HCT116 (cell line): ENCODE results near the gene ZNF331. TPM values are rescaled to one million over a fixed set of nuclear protein-coding genes. Genes with fewer than 3 reads are reported as not detected.

Source experiments
- ATAC-seq: fragments of 200-7000 bp; cut with Tn5 transposase; 2 replicates; pipeline ENCODE4 v1.9.1; 2020; ENCODE audit warnings: mild to moderate bottlenecking, moderate library complexity
- BruUV-seq: library from RNA; stranded (reverse); fragments of 400-500 nt; replicated peaks from 2 replicates; lab custom pipeline; 2021; lab: Mats Ljungman, UMichigan
- CTCF ChIA-PET: fragments of 300-600 bp; sonication (Branson Sonifier 250); formaldehyde crosslinking; loops from one replicate; lab custom pipeline; 2021; ENCODE audit warnings: antibody characterized with exemption; lab: Charles Lee
- POLR2A ChIA-PET: fragments of 300-600, 350-600 bp; sonication (Branson Sonifier 250); formaldehyde crosslinking; loops from one replicate; lab custom pipeline; 2021; ENCODE audit warnings: antibody characterized with exemption; lab: Charles Lee
- RAD21 ChIA-PET, 2 experiments: fragments of 300-600 bp; sonication (Branson Sonifier 250); formaldehyde crosslinking; loops; one replicate each; lab custom pipeline; 2023; ENCODE audit warnings: low total read pairs in 2 of 2; ENCODE audit not compliant: uncharacterized antibody in 2 of 2, unreplicated experiment in 2 of 2, low non-redundant PET in 1 of 2; lab: Charles Lee
- DNase-seq: peaks from one replicate; pipeline ENCODE4 v3.0.0-alpha.2; 2010; ENCODE audit warnings: low read depth, low spot score
- H2AFZ ChIP-seq: fragments of 200-600 bp; shearing (Covaris generic), sonication (generic); 2 replicates; pipeline ENCODE4 v1.6.1; 2017; ENCODE audit warnings: low read depth, mixed run types, mixed read lengths, antibody characterized with exemption, low read length; ENCODE audit not compliant: poor library complexity, severe bottlenecking
- H3K27ac ChIP-seq: 2 replicates; pipeline ENCODE4 v1.5.1; 2012; ENCODE audit warnings: low read depth, low read length
- H3K27me3 ChIP-seq: fragments of 200-600 bp; sonication (generic); 2 replicates; pipeline ENCODE4 v1.6.1; 2016; ENCODE audit warnings: mixed run types, low read length, mixed read lengths; ENCODE audit not compliant: insufficient read depth
- H3K36me3 ChIP-seq, 2 experiments: fragments of 200-500 bp in 1 of 2; fragments of 200-600 bp in 1 of 2; sonication (Bioruptor generic) in 1 of 2; sonication (generic) in 1 of 2; 2 replicates each; pipeline versions ENCODE4 v1.5.1 to v1.6.1; 2014 to 2016; ENCODE audit warnings: low read length in 2 of 2, inconsistent platforms in 1 of 2, mixed read lengths in 1 of 2, mixed run types in 1 of 2; ENCODE audit not compliant: insufficient read depth in 2 of 2, control insufficient read depth in 1 of 2
- H3K4me1 ChIP-seq, 2 experiments: fragments of 200-600 bp in 1 of 2; sonication (generic) in 1 of 2; 2 replicates each; pipeline versions ENCODE4 v1.5.1 to v1.6.1; 2012 to 2017; ENCODE audit warnings: low read length in 2 of 2, inconsistent platforms in 1 of 2, mild to moderate bottlenecking in 1 of 2, mixed read lengths in 1 of 2, mixed run types in 1 of 2, moderate library complexity in 1 of 2; ENCODE audit not compliant: insufficient read depth in 2 of 2, control insufficient read depth in 1 of 2
- H3K4me2 ChIP-seq: fragments of 200-600 bp; sonication (generic); 2 replicates; pipeline ENCODE4 v1.6.1; 2017; ENCODE audit warnings: mixed run types, low read length, mixed read lengths
- H3K4me3 ChIP-seq, 2 experiments: fragments of 200-600 bp in 1 of 2; sonication (generic) in 1 of 2; replicated peaks in 1 of 2; 2 replicates each; pipeline ENCODE4 v1.5.1; 2011 to 2016; ENCODE audit warnings: low read length in 2 of 2, control low read depth in 1 of 2, low read depth in 1 of 2, mild to moderate bottlenecking in 1 of 2, mixed read lengths in 1 of 2, mixed run types in 1 of 2
- H3K79me2 ChIP-seq: fragments of 200-600 bp; sonication (generic); 2 replicates; pipeline ENCODE4 v1.6.1; 2017; ENCODE audit warnings: mild to moderate bottlenecking, mixed run types, low read length, moderate library complexity, mixed read lengths; ENCODE audit not compliant: insufficient read depth
- H3K9ac ChIP-seq: fragments of 200-600 bp; sonication (generic); 2 replicates; pipeline ENCODE4 v1.6.1; 2016; ENCODE audit warnings: low read length, mixed read lengths
- H3K9me2 ChIP-seq: fragments of 200-600 bp; sonication (generic), shearing (Covaris generic); 2 replicates; pipeline ENCODE4 v1.6.1; 2017; ENCODE audit warnings: mixed run types, mild to moderate bottlenecking, moderate library complexity; ENCODE audit not compliant: insufficient read depth
- H3K9me3 ChIP-seq, 2 experiments: fragments of 200-500 bp in 1 of 2; fragments of 200-600 bp in 1 of 2; sonication (Bioruptor generic) in 1 of 2; sonication (generic) in 1 of 2; 2 replicates each; pipeline ENCODE4 v1.6.1; 2014 to 2017; ENCODE audit warnings: low read length in 2 of 2, mixed read lengths in 2 of 2, inconsistent platforms in 1 of 2, low read depth in 1 of 2, mild to moderate bottlenecking in 1 of 2, mixed run types in 1 of 2, moderate library complexity in 1 of 2; ENCODE audit not compliant: control insufficient read depth in 1 of 2, insufficient read depth in 1 of 2
- H4K20me1 ChIP-seq: fragments of 200-600 bp; sonication (generic), shearing (Covaris generic); 2 replicates; pipeline ENCODE4 v1.6.1; 2017; ENCODE audit warnings: mixed run types, mild to moderate bottlenecking, moderate library complexity; ENCODE audit not compliant: insufficient read depth
- CBX3 ChIP-seq: IDR thresholded peaks from 2 replicates; pipeline ENCODE4 v1.6.1; 2012; ENCODE audit warnings: low read depth
- ELF1 ChIP-seq: IDR thresholded peaks from 2 replicates; pipeline ENCODE4 v1.6.1; 2012; ENCODE audit warnings: low read depth, borderline replicate concordance
- EZH2phosphoT487 ChIP-seq: fragments of 200-600 bp; IDR thresholded peaks from 2 replicates; pipeline ENCODE4 v1.6.1; 2018; ENCODE audit warnings: antibody characterized with exemption, borderline replicate concordance
- JUND ChIP-seq: IDR thresholded peaks from 2 replicates; pipeline ENCODE4 v1.6.1; 2012
- POLR2A ChIP-seq: IDR thresholded peaks from 2 replicates; pipeline ENCODE4 v1.7.0; 2011; ENCODE audit warnings: borderline replicate concordance; ENCODE audit not compliant: insufficient read depth, insufficient read length; ENCODE audit errors: extremely low read depth
- POLR2AphosphoS5 ChIP-seq: IDR thresholded peaks from 2 replicates; pipeline ENCODE4 v1.6.1; 2011; ENCODE audit warnings: mild to moderate bottlenecking, low read depth, low read length, moderate library complexity
- RAD21 ChIP-seq: IDR thresholded peaks from 2 replicates; pipeline ENCODE4 v1.6.1; 2012; ENCODE audit warnings: low read depth, mild to moderate bottlenecking
- SIN3A ChIP-seq: IDR thresholded peaks from 2 replicates; pipeline ENCODE4 v1.6.1; 2012; ENCODE audit warnings: low read depth
- SP1 ChIP-seq: IDR thresholded peaks from 2 replicates; pipeline ENCODE4 v1.6.1; 2012; ENCODE audit warnings: low read depth
- YY1 ChIP-seq: IDR thresholded peaks from 2 replicates; pipeline ENCODE4 v1.6.1; 2011; ENCODE audit warnings: low read length, low read depth, moderate library complexity, mild to moderate bottlenecking; ENCODE audit not compliant: insufficient replicate concordance; ENCODE audit errors: extremely low read depth
- intact Hi-C: fragments of 100-400 bp; cut with micrococcal nuclease; formaldehyde crosslinking; loops from 2 replicates; pipeline ENCODE4 v1.10.0; 2022
- total RNA-seq: library from RNA; stranded (reverse); gene quantifications from one replicate; pipeline ENCODE4 v1.2.1, GENCODE V29; 2021; ENCODE audit not compliant: unreplicated experiment
- TF ChIP-seq, protein P1 (sequence below), 3 experiments: fragments of 200-600 bp in 1 of 3; sonication (generic) in 1 of 3; IDR thresholded peaks in 2 of 3; conservative IDR thresholded peaks in 1 of 3; 2 replicates each; pipeline ENCODE4 v1.5.1; 2012 to 2017; ENCODE audit warnings: low read depth in 2 of 3, low read length in 2 of 3, antibody characterized with exemption in 1 of 3, borderline replicate concordance in 1 of 3, control low read depth in 1 of 3, mild to moderate bottlenecking in 1 of 3, mixed read lengths in 1 of 3, mixed run types in 1 of 3, moderate library complexity in 1 of 3; ENCODE audit not compliant: insufficient read depth in 1 of 3

Gene ZNF331
- total RNA-seq, 1 experiment from 2014 or later: 0.59 TPM

DNA sequence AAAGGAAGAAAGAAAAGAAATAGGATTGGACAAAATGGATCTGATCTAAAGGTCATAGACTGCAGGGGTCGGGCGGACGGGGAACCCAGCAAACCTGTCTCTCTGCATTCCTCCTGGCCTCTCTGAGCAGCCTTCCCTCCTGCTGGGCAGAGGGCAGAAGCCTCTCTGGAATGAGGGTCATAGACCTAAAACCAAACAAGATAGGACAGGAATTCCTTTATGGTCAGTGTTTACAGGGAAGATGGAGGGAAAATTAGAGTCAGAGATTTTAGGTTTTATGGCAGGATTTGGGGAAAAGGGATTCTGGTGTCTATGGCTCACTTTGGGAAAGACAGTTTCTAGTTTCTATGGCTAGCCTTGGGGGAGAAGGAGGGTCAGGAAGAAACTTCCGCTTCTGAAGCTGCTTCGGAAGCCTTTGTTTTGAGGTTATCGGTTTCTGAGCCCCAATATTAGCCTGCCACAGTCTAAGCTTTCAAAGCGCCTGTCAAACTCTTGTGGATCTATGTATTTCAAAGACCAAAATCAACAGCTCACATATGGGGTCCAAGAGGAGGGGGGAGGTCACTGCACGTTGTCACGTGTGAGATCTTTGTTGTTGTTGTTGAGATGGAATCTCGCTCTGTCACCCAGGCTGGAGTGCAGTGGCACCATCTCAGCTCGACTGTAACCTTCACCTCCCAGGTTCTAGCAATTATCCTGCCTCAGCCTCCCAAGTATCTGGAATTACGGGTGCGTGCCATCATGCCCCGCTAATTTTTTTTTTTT lies 75.0 kb downstream of the ZNF331 start:
- no peak for ATAC-seq
- ChIA-PET RAD21 (no interaction called here), CTCF (no interaction called here), POLR2A (no interaction called here)
- H3K9me3 ChIP-seq: peaks cover 3 to 4% of the 10 kb centered on the region in 2 experiments; a peak in 2 of 4 replicates
- H3K4me2 ChIP-seq: no peak overlapping the region
- no peak overlapping the region for H2AFZ ChIP-seq
- no peaks in the 10 kb centered on the region for H3K79me2 ChIP-seq
- no peaks in the 10 kb centered on the region for H3K27me3 ChIP-seq
- no peak for DNase-seq
- intact Hi-C loops: no loop called here
- TF ChIP-seq CBX3 (no peak), SIN3A (no peak), SP1 (no peak), ELF1 (no peak), EZH2phosphoT487 (no peak), RAD21 (no peak), JUND (no peak), POLR2A (no peak), POLR2AphosphoS5 (no peak), YY1 (no peak)
- TF ChIP-seq, protein P1, sequence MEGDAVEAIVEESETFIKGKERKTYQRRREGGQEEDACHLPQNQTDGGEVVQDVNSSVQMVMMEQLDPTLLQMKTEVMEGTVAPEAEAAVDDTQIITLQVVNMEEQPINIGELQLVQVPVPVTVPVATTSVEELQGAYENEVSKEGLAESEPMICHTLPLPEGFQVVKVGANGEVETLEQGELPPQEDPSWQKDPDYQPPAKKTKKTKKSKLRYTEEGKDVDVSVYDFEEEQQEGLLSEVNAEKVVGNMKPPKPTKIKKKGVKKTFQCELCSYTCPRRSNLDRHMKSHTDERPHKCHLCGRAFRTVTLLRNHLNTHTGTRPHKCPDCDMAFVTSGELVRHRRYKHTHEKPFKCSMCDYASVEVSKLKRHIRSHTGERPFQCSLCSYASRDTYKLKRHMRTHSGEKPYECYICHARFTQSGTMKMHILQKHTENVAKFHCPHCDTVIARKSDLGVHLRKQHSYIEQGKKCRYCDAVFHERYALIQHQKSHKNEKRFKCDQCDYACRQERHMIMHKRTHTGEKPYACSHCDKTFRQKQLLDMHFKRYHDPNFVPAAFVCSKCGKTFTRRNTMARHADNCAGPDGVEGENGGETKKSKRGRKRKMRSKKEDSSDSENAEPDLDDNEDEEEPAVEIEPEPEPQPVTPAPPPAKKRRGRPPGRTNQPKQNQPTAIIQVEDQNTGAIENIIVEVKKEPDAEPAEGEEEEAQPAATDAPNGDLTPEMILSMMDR (IDR thresholded peaks at IDR 0.05 in 2 of 3, conservative IDR thresholded peaks at IDR 0.05 in 1 of 3; ENCODE audit: borderline replicate concordance in 1 of 3, insufficient read depth in 1 of 3, low read depth in 2 of 3, low read length in 2 of 3): no peak
- H3K9ac ChIP-seq: no peak overlapping the region
- no peaks in the 10 kb centered on the region for H3K9me2 ChIP-seq
- H4K20me1 ChIP-seq: no peaks in the 10 kb centered on the region
- no TSS peak for BruUV-seq
- no peak overlapping the region for H3K4me3 ChIP-seq
- no peaks in the 10 kb centered on the region for H3K36me3 ChIP-seq
- H3K4me1 ChIP-seq: no peaks in the 10 kb centered on the region
- no peak overlapping the region for H3K27ac ChIP-seq
